ENCODE data around the gene ELN.

- no peak for TF ChIP-seq CTCF (IDR thresholded peaks at IDR 0.05)
- TF ChIP-seq EP300 (IDR thresholded peaks at IDR 0.05), result no peak
Measured at GRCh38 chr7:74068378-74069085, 40.6 kb downstream of the ELN start.
